Rectal smooth muscle tissue (tissue), 1 donor: ENCODE data around the gene ARMC9.
"Not testable (repeated sequence)": the region's sequence is repeated elsewhere in the genome, so short reads cannot be mapped to it uniquely, and the experiment has no call there.

ENCODE experiments used
- H3K27ac ChIP-seq: one replicate; pipeline ENCODE4 v1.7.0; 2013; ENCODE audit warnings: low read depth, low read length, inconsistent platforms
- H3K27me3 ChIP-seq: one replicate; pipeline ENCODE4 v1.7.0; 2013; ENCODE audit warnings: low read length; ENCODE audit not compliant: control insufficient read depth, insufficient read depth
- H3K36me3 ChIP-seq: one replicate; pipeline ENCODE4 v1.7.0; 2013; ENCODE audit warnings: low read length; ENCODE audit not compliant: control insufficient read depth, insufficient read depth
- H3K4me1 ChIP-seq: one replicate; pipeline ENCODE4 v1.7.0; 2013; ENCODE audit warnings: low read length; ENCODE audit not compliant: control insufficient read depth, insufficient read depth
- H3K4me3 ChIP-seq: one replicate; pipeline ENCODE4 v1.7.0; 2013; ENCODE audit warnings: low read length
- H3K9ac ChIP-seq: one replicate; pipeline ENCODE4 v1.7.0; 2013; ENCODE audit warnings: low read length

Gene ARMC9

GRCh38 chr2:231292472-231293134 lies 94.2 kb downstream of the ARMC9 start:
- Histone ChIP-seq H3K27ac (no peak overlapping the region), H3K36me3 (peaks cover 3% of the 10 kb centered on the region), H3K4me3 (no peak overlapping the region), H3K9ac (no peak overlapping the region), H3K4me1 (no peaks in the 10 kb centered on the region), H3K27me3 (no peaks in the 10 kb centered on the region)

- no peak overlapping the region for H3K4me3 ChIP-seq
- no peaks in the 10 kb centered on the region for H3K4me1 ChIP-seq
- no peak overlapping the region for H3K9ac ChIP-seq
- peaks cover 3% of the 10 kb centered on the region for H3K36me3 ChIP-seq
- no peaks in the 10 kb centered on the region for H3K27me3 ChIP-seq
- no peak overlapping the region for H3K27ac ChIP-seq
Measured at GRCh38 chr2:231293163-231293562, 94.7 kb downstream of the ARMC9 start.

GRCh38 chr2:231294116-231294515 lies 95.7 kb downstream of the ARMC9 start:
- no peak overlapping the region for H3K27ac ChIP-seq
- H3K36me3 ChIP-seq = peaks cover 3% of the 10 kb centered on the region
- no peaks in the 10 kb centered on the region for H3K4me1 ChIP-seq
- H3K27me3 ChIP-seq = no peaks in the 10 kb centered on the region
- no peak overlapping the region for H3K4me3 ChIP-seq
- H3K9ac ChIP-seq = no peak overlapping the region

- Histone ChIP-seq H3K4me1 (no peaks in the 10 kb centered on the region), H3K27me3 (no peaks in the 10 kb centered on the region), H3K4me3 (no peak overlapping the region), H3K9ac (no peak overlapping the region), H3K36me3 (peaks cover 3% of the 10 kb centered on the region), H3K27ac (no peak overlapping the region)
Measured at GRCh38 chr2:231294571-231295362, 96.3 kb downstream of the ARMC9 start.

GRCh38 chr2:231295363-231295655 lies 96.9 kb downstream of the ARMC9 start:
- Histone ChIP-seq H3K36me3 (peaks cover 3% of the 10 kb centered on the region), H3K27me3 (no peaks in the 10 kb centered on the region), H3K9ac (no peak overlapping the region), H3K4me3 (no peak overlapping the region), H3K4me1 (no peaks in the 10 kb centered on the region), H3K27ac (no peak overlapping the region)

GRCh38 chr2:231296401-231296974 lies 98.1 kb downstream of the ARMC9 start:
- Histone ChIP-seq H3K27ac (no peak overlapping the region), H3K4me1 (no peaks in the 10 kb centered on the region), H3K4me3 (no peak overlapping the region), H3K36me3 (peaks cover 3% of the 10 kb centered on the region), H3K27me3 (no peaks in the 10 kb centered on the region), H3K9ac (no peak overlapping the region)

GRCh38 chr2:231297108-231297908 lies 98.9 kb downstream of the ARMC9 start:
- Histone ChIP-seq H3K27ac (no peak overlapping the region), H3K4me3 (no peak overlapping the region), H3K27me3 (no peaks in the 10 kb centered on the region), H3K4me1 (no peaks in the 10 kb centered on the region), H3K36me3 (peaks cover 3% of the 10 kb centered on the region), H3K9ac (no peak overlapping the region)

- Histone ChIP-seq H3K4me3 (no peak overlapping the region), H3K36me3 (peaks cover 3% of the 10 kb centered on the region), H3K9ac (no peak overlapping the region), H3K27ac (no peak overlapping the region), H3K4me1 (no peaks in the 10 kb centered on the region), H3K27me3 (no peaks in the 10 kb centered on the region)
Measured at GRCh38 chr2:231298091-231298490, 99.7 kb downstream of the ARMC9 start.

- no peak overlapping the region for H3K4me3 ChIP-seq
- H3K4me1 ChIP-seq = no peaks in the 10 kb centered on the region
- H3K27me3 ChIP-seq = no peaks in the 10 kb centered on the region
- H3K36me3 ChIP-seq = peaks cover under 1% of the 10 kb centered on the region
- H3K27ac ChIP-seq = no peak overlapping the region
- H3K9ac ChIP-seq = no peak overlapping the region
Measured at GRCh38 chr2:231299267-231299666, 100.8 kb downstream of the ARMC9 start.

- Histone ChIP-seq H3K27ac (no peak overlapping the region), H3K36me3 (no peaks in the 10 kb centered on the region), H3K9ac (no peak overlapping the region), H3K27me3 (no peaks in the 10 kb centered on the region), H3K4me1 (no peaks in the 10 kb centered on the region), H3K4me3 (no peak overlapping the region)
Measured at GRCh38 chr2:231300020-231300721, 101.7 kb downstream of the ARMC9 start.

- H3K4me1 ChIP-seq = no peaks in the 10 kb centered on the region
- no peak overlapping the region for H3K9ac ChIP-seq
- no peak overlapping the region for H3K4me3 ChIP-seq
- no peak overlapping the region for H3K27ac ChIP-seq
- H3K27me3 ChIP-seq = no peaks in the 10 kb centered on the region
- H3K36me3 ChIP-seq = no peaks in the 10 kb centered on the region
Measured at GRCh38 chr2:231300722-231301076, 102.3 kb downstream of the ARMC9 start.

- not testable (repeated sequence) for H3K27ac ChIP-seq, H3K4me3 ChIP-seq, H3K36me3 ChIP-seq, H3K4me1 ChIP-seq, H3K27me3 ChIP-seq, H3K9ac ChIP-seq
Measured at GRCh38 chr2:231304259-231304658, 105.8 kb downstream of the ARMC9 start.
